Endothelial cell of umbilical vein (primary cell): ENCODE data around the gene FNBP1. TPM values are rescaled to one million over a fixed set of nuclear protein-coding genes. Genes with fewer than 3 reads are reported as not detected.

ENCODE experiments used
- BruUV-seq: library from RNA; stranded (reverse); fragments of 400-500 nt; replicated peaks from 2 replicates; lab custom pipeline; 2021; lab: Mats Ljungman, UMichigan
- CTCF ChIA-PET: fragments of 300-600, 350-600 bp; sonication (Branson Sonifier 250); formaldehyde crosslinking; loops from one replicate; lab custom pipeline; 2021; ENCODE audit warnings: antibody characterized with exemption, inconsistent platforms; lab: Charles Lee
- POLR2A ChIA-PET: fragments of 300-600, 350-600 bp; sonication (Branson Sonifier 250); formaldehyde crosslinking; loops from one replicate; lab custom pipeline; 2021; ENCODE audit warnings: antibody characterized with exemption, inconsistent platforms; lab: Charles Lee
- DNase-seq: peaks from one replicate; pipeline ENCODE4 v3.0.0-alpha.2; 2011; ENCODE audit warnings: low read depth, low spot score
- FAIRE-seq: peaks from 2 replicates; lab custom pipeline; 2011; peaks lifted over from hg19 to GRCh38; lab: Jason Lieb, UNC
- H2AFZ ChIP-seq: 2 replicates; pipeline ENCODE4 v1.6.0; 2012; ENCODE audit warnings: low read depth, low read length, control low read depth, inconsistent platforms
- H3K27ac ChIP-seq: 2 replicates; pipeline ENCODE4 v1.5.1; 2011; ENCODE audit warnings: low read depth, mild to moderate bottlenecking, control low read depth, low read length, moderate library complexity; ENCODE audit not compliant: insufficient read depth
- H3K27me3 ChIP-seq, 2 experiments: 2 replicates each; pipeline versions ENCODE4 v1.6.0 to v1.6.1; 2011; ENCODE audit warnings: low read length in 2 of 2, mixed read lengths in 1 of 2; ENCODE audit not compliant: control insufficient read depth in 2 of 2, insufficient read depth in 2 of 2
- H3K36me3 ChIP-seq, 2 experiments: 2 replicates in 1 of 2; 3 replicates in 1 of 2; pipeline ENCODE4 v1.5.1; 2011; ENCODE audit warnings: low read length in 2 of 2, mild to moderate bottlenecking in 1 of 2, moderate library complexity in 1 of 2; ENCODE audit not compliant: control insufficient read depth in 2 of 2, insufficient read depth in 2 of 2; ENCODE audit errors: extremely low read depth in 1 of 2
- H3K4me1 ChIP-seq: 3 replicates; pipeline ENCODE4 v1.5.1; 2011; ENCODE audit warnings: mild to moderate bottlenecking, low read length; ENCODE audit not compliant: control insufficient read depth, insufficient read depth; ENCODE audit errors: extremely low read depth
- H3K4me2 ChIP-seq: 2 replicates; pipeline ENCODE4 v1.6.1; 2011; ENCODE audit warnings: low read length, control low read depth, mixed read lengths; ENCODE audit not compliant: insufficient read depth
- H3K4me3 ChIP-seq, 3 experiments: fragments of 200-600 bp in 1 of 3; sonication (generic), shearing (Covaris generic) in 1 of 3; replicated peaks in 1 of 3; 2 replicates each; pipeline ENCODE4 v1.5.1; 2011 to 2016; ENCODE audit warnings: control low read depth in 3 of 3, low read length in 3 of 3, mild to moderate bottlenecking in 2 of 3, inconsistent platforms in 1 of 3, low read depth in 1 of 3, moderate library complexity in 1 of 3; ENCODE audit not compliant: insufficient read depth in 1 of 3
- H3K79me2 ChIP-seq: 2 replicates; pipeline ENCODE4 v1.6.0; 2012; ENCODE audit warnings: low read length, inconsistent platforms; ENCODE audit not compliant: control insufficient read depth, insufficient read depth
- H3K9ac ChIP-seq: replicated peaks from 2 replicates; pipeline ENCODE3; 2011; ENCODE audit warnings: low read length, control low read depth; ENCODE audit not compliant: insufficient read depth; ENCODE audit errors: extremely low read depth
- H3K9me1 ChIP-seq: replicated peaks from 3 replicates; pipeline ENCODE4 v1.6.0; 2011; ENCODE audit warnings: mild to moderate bottlenecking, low read length; ENCODE audit not compliant: control insufficient read depth, insufficient read depth; ENCODE audit errors: extremely low read depth
- H3K9me3 ChIP-seq: replicated peaks from 2 replicates; pipeline ENCODE4 v1.5.1; 2012; ENCODE audit warnings: low read length, inconsistent platforms; ENCODE audit not compliant: control insufficient read depth, insufficient read depth
- H4K20me1 ChIP-seq: replicated peaks from 2 replicates; pipeline ENCODE3; 2011; ENCODE audit warnings: mild to moderate bottlenecking, low read length; ENCODE audit not compliant: control insufficient read depth, insufficient read depth; ENCODE audit errors: extremely low read depth
- EZH2 ChIP-seq: IDR thresholded peaks from 2 replicates; pipeline ENCODE4 v1.6.1; 2012; ENCODE audit warnings: borderline replicate concordance, low read depth, mild to moderate bottlenecking, moderate library complexity, low read length, inconsistent platforms; ENCODE audit not compliant: severe bottlenecking
- FOS ChIP-seq: IDR thresholded peaks from 2 replicates; pipeline ENCODE4 v1.6.1; 2011; ENCODE audit warnings: mild to moderate bottlenecking, low read length, moderate library complexity, borderline replicate concordance; ENCODE audit not compliant: insufficient read depth
- GATA2 ChIP-seq: IDR thresholded peaks from 2 replicates; pipeline ENCODE4 v1.7.0; 2011; ENCODE audit warnings: low read depth, mild to moderate bottlenecking, moderate library complexity, mixed read lengths, low read length; ENCODE audit not compliant: insufficient read length, insufficient read depth
- JUN ChIP-seq: IDR thresholded peaks from 2 replicates; pipeline ENCODE4 v1.6.1; 2011; ENCODE audit warnings: borderline replicate concordance, low read depth; ENCODE audit not compliant: insufficient read length, insufficient read depth
- MYC ChIP-seq: IDR thresholded peaks from one replicate; pipeline ENCODE4 v1.6.1; 2011; ENCODE audit warnings: mild to moderate bottlenecking, low read depth, low read length
- POLR2A ChIP-seq: IDR thresholded peaks from 2 replicates; pipeline ENCODE4 v1.6.1; 2012; ENCODE audit warnings: low read depth, mild to moderate bottlenecking, control low read depth, low read length
- POLR2AphosphoS5 ChIP-seq: IDR thresholded peaks from 2 replicates; pipeline ENCODE4 v1.6.1; 2012; ENCODE audit warnings: low read depth, mild to moderate bottlenecking, control low read depth, low read length, moderate library complexity; ENCODE audit not compliant: insufficient read depth
- dilution Hi-C: fragments of 300-500 bp; cut with MboI; formaldehyde crosslinking; loops from one replicate; pipeline ENCODE4 v1.15.0; 2019; ENCODE audit warnings: low sequenced_read_pairs; ENCODE audit not compliant: extremely low pct_ligation_motif_present
- intact Hi-C: fragments of 100-400 bp; cut with micrococcal nuclease; formaldehyde crosslinking; loops from one replicate; pipeline ENCODE4 v1.10.0; 2022
- polyA plus RNA-seq, 4 experiments: library from polyadenylated mRNA; depleted of rRNA in 3 of 4; stranded (reverse) in 3 of 4; unstranded in 1 of 4; fragments of >200 nt; gene quantifications; 2 replicates each; pipeline versions ENCODE4 v1.2.1 to v1.2.3, GENCODE V29; 2011 to 2012; ENCODE audit warnings: missing spikeins in 1 of 4
- total RNA-seq: library from RNA; stranded (reverse); gene quantifications from 2 replicates; pipeline ENCODE4 v1.2.3, GENCODE V29; 2021
- TF ChIP-seq, protein P1 (sequence below), 2 donors: IDR thresholded peaks; 1 replicate in 1 of 2; 2 replicates in 1 of 2; pipeline ENCODE4 v1.5.1; 2011; ENCODE audit warnings: low read length in 2 of 2, mild to moderate bottlenecking in 2 of 2, moderate library complexity in 2 of 2, control low read depth in 1 of 2, inconsistent platforms in 1 of 2, low read depth in 1 of 2; ENCODE audit not compliant: insufficient read depth in 1 of 2; ENCODE audit errors: extremely low read depth in 1 of 2
- TF ChIP-seq, protein P2 (sequence below): IDR thresholded peaks from 2 replicates; pipeline ENCODE4 v1.6.1; 2011; ENCODE audit not compliant: insufficient read depth, insufficient read length

Gene FNBP1
- total and polyA plus RNA-seq, 2 donors (not counting 3 experiments of a cell fraction or from before 2014, with no cell fraction given): 10.9 to 43.9 TPM

DNA sequence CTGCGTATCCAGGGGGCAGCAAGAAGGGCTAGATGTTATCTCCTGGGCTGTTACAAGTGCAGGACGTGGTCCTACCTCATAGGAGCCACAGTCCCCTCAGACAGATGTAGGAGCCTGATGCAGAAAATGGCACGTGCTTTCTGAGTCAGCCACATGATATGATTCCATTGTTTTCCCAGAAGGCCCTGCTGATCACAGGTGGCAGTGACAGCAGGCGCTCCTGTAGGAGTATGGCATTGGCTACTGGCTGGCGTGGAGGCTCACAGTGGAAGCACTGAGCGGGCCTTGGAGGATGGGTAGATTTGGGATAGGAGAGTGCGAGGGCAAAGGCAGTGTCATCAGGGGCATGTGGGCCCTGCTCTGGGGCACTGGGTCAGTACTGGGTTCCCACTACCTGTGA is 185.8 kb downstream of the FNBP1 start:
- Histone ChIP-seq H3K79me2 (no peaks in the 10 kb centered on the region), H3K27me3 (no peaks in the 10 kb centered on the region), H3K36me3 (peaks cover 5 to 38% of the 10 kb centered on the region in 2 experiments), H3K4me1 (no peaks in the 10 kb centered on the region), H3K9me3 (no peaks in the 10 kb centered on the region), H3K9me1 (no peaks in the 10 kb centered on the region), H4K20me1 (no peaks in the 10 kb centered on the region), H3K4me2 (no peak overlapping the region), H3K4me3 (no peak overlapping the region), H3K9ac (no peak overlapping the region), H3K27ac (no peak overlapping the region), H2AFZ (no peak overlapping the region)
- no peak for FAIRE-seq
- ChIA-PET CTCF (no interaction called here), POLR2A (no interaction called here)
- no peak for TF ChIP-seq EZH2
- no peak for TF ChIP-seq MYC
- no peak for TF ChIP-seq POLR2A
- no peak for TF ChIP-seq POLR2AphosphoS5
- no peak for TF ChIP-seq GATA2
- no peak for TF ChIP-seq JUN
- TF ChIP-seq FOS: no peak
- TF ChIP-seq, protein P1, sequence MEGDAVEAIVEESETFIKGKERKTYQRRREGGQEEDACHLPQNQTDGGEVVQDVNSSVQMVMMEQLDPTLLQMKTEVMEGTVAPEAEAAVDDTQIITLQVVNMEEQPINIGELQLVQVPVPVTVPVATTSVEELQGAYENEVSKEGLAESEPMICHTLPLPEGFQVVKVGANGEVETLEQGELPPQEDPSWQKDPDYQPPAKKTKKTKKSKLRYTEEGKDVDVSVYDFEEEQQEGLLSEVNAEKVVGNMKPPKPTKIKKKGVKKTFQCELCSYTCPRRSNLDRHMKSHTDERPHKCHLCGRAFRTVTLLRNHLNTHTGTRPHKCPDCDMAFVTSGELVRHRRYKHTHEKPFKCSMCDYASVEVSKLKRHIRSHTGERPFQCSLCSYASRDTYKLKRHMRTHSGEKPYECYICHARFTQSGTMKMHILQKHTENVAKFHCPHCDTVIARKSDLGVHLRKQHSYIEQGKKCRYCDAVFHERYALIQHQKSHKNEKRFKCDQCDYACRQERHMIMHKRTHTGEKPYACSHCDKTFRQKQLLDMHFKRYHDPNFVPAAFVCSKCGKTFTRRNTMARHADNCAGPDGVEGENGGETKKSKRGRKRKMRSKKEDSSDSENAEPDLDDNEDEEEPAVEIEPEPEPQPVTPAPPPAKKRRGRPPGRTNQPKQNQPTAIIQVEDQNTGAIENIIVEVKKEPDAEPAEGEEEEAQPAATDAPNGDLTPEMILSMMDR (IDR thresholded peaks at IDR 0.05; ENCODE audit: extremely low read depth in 1 of 2, insufficient read depth in 1 of 2, low read depth in 1 of 2, low read length in 2 of 2): no peak
- TF ChIP-seq, protein P2, sequence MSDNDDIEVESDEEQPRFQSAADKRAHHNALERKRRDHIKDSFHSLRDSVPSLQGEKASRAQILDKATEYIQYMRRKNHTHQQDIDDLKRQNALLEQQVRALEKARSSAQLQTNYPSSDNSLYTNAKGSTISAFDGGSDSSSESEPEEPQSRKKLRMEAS: no peak
- intact Hi-C loops: no loop called here
- no peak for DNase-seq
- BruUV-seq: no TSS peak
- dilution Hi-C loops: no loop called here
